Prostate gland (tissue), 2 donors: ENCODE measurements around the gene CARD14.

Source experiments
- CTCF ChIP-seq, 4 experiments: fragments of 200-600 bp in 2 of 4; fragments of 450-650 bp in 2 of 4; sonication (generic) in 2 of 4; IDR thresholded peaks; 1 replicate in 3 of 4; 2 replicates in 1 of 4; pipeline ENCODE4 v1.5.1; 2016 to 2019; ENCODE audit warnings: antibody characterized with exemption in 4 of 4, mild to moderate bottlenecking in 2 of 4, moderate library complexity in 2 of 4
- POLR2A ChIP-seq: fragments of 450-650 bp; IDR thresholded peaks from one replicate; pipeline ENCODE4 v1.6.1; 2016; ENCODE audit warnings: antibody characterized with exemption, mild to moderate bottlenecking
- POLR2AphosphoS5 ChIP-seq: sonication (generic); formaldehyde crosslinking; IDR thresholded peaks from one replicate; pipeline ENCODE4 v1.6.1; 2017; ENCODE audit warnings: antibody characterized with exemption

- TF ChIP-seq POLR2A = no peak
- TF ChIP-seq CTCF (IDR thresholded peaks at IDR 0.05) = no peak
- TF ChIP-seq POLR2AphosphoS5 = no peak
These were observed 72.7 kb downstream of the CARD14 start for GRCh38 chr17:80242505-80242904.
